Measurements from ENCODE around the gene SUSD6. TPM values are rescaled to one million over a fixed set of nuclear protein-coding genes. Genes with fewer than 3 reads are reported as not detected.

Gene SUSD6
- total RNA-seq, 1 donor from 2014 or later: 13.7 TPM

- Mint-ChIP-seq H3K4me1 (peaks cover 30% of the 10 kb centered on the region), H3K27ac (ENCODE audit: unreplicated experiment) (peak overlapping the region; percentile 16), H3K9me3 (no peaks in the 10 kb centered on the region), H3K36me3 (ENCODE audit: low read depth) (no peaks in the 10 kb centered on the region), H3K4me3 (no peak overlapping the region), H3K27me3 (ENCODE audit: low read depth) (no peaks in the 10 kb centered on the region)
- no peak for TF ChIP-seq CTCF (conservative IDR thresholded peaks at IDR 0.05)
- no peak for DNase-seq (ENCODE audit: low read depth, low spot score)
Measured at GRCh38 chr14:69625299-69626131, 14.1 kb downstream of the SUSD6 start.

- Mint-ChIP-seq H3K27ac (ENCODE audit: unreplicated experiment) (no peak overlapping the region), H3K9me3 (no peaks in the 10 kb centered on the region), H3K4me3 (no peak overlapping the region), H3K36me3 (ENCODE audit: low read depth) (no peaks in the 10 kb centered on the region), H3K4me1 (peaks cover 29% of the 10 kb centered on the region), H3K27me3 (ENCODE audit: low read depth) (no peaks in the 10 kb centered on the region)
- TF ChIP-seq CTCF (conservative IDR thresholded peaks at IDR 0.05): no peak
- DNase-seq (ENCODE audit: low read depth, low spot score): no peak
Measured at GRCh38 chr14:69626132-69626500, 14.7 kb downstream of the SUSD6 start.

- H3K9me3 Mint-ChIP-seq: no peaks in the 10 kb centered on the region
- no peak overlapping the region for H3K4me3 Mint-ChIP-seq
- H3K36me3 Mint-ChIP-seq (ENCODE audit: low read depth): no peaks in the 10 kb centered on the region
- H3K4me1 Mint-ChIP-seq: peaks cover 49% of the 10 kb centered on the region
- no peak for DNase-seq (ENCODE audit: low read depth, low spot score)
- H3K27ac Mint-ChIP-seq (ENCODE audit: unreplicated experiment): no peak overlapping the region
- TF ChIP-seq CTCF (conservative IDR thresholded peaks at IDR 0.05): no peak
- no peaks in the 10 kb centered on the region for H3K27me3 Mint-ChIP-seq (ENCODE audit: low read depth)
Measured at GRCh38 chr14:69629225-69630127, 18.1 kb downstream of the SUSD6 start.

GRCh38 chr14:69630360-69630759 is 19.0 kb downstream of the SUSD6 start:
- no peak for TF ChIP-seq CTCF (conservative IDR thresholded peaks at IDR 0.05)
- no peak for DNase-seq (ENCODE audit: low read depth, low spot score)
- no peak overlapping the region for H3K4me3 Mint-ChIP-seq
- no peaks in the 10 kb centered on the region for H3K9me3 Mint-ChIP-seq
- no peaks in the 10 kb centered on the region for H3K36me3 Mint-ChIP-seq (ENCODE audit: low read depth)
- no peak overlapping the region for H3K27ac Mint-ChIP-seq (ENCODE audit: unreplicated experiment)
- H3K27me3 Mint-ChIP-seq (ENCODE audit: low read depth): no peaks in the 10 kb centered on the region
- peaks cover 50% of the 10 kb centered on the region for H3K4me1 Mint-ChIP-seq

GRCh38 chr14:69631509-69631908 is 20.1 kb downstream of the SUSD6 start:
- DNase-seq (ENCODE audit: low read depth, low spot score): no peak
- TF ChIP-seq CTCF (conservative IDR thresholded peaks at IDR 0.05): no peak
- H3K36me3 Mint-ChIP-seq (ENCODE audit: low read depth): no peaks in the 10 kb centered on the region
- H3K4me3 Mint-ChIP-seq: no peak overlapping the region
- no peaks in the 10 kb centered on the region for H3K9me3 Mint-ChIP-seq
- H3K27ac Mint-ChIP-seq (ENCODE audit: unreplicated experiment): no peak overlapping the region
- no peaks in the 10 kb centered on the region for H3K27me3 Mint-ChIP-seq (ENCODE audit: low read depth)
- peaks cover 51% of the 10 kb centered on the region for H3K4me1 Mint-ChIP-seq

All from neural crest cell (in vitro differentiated cells).